ENCODE measurements around the gene CTTNBP2NL. TPM values are rescaled to one million over a fixed set of nuclear protein-coding genes. Genes with fewer than 3 reads are reported as not detected.
"Not testable (repeated sequence)": the region's sequence is repeated elsewhere in the genome, so short reads cannot be mapped to it uniquely, and the experiment has no call there.

CTTNBP2NL gene
- polyA plus RNA-seq, 1 experiment: 17.2 TPM

- DNase-seq (ENCODE audit: low read depth): no peak
- H3K36me3 ChIP-seq (ENCODE audit: control insufficient read depth, insufficient read depth, low read length): no peaks in the 10 kb centered on the region
- ChIA-PET POLR2A (no interaction called here), CTCF (interaction anchor here (0.9 to 3.0 kb wide), 3 partner anchors 13 to 28 kb away, joined by 3 to 8 read pairs (median 5); no protein-coding TSS in a partner anchor)
- TF ChIP-seq CTCF (IDR thresholded peaks at IDR 0.05; ENCODE audit: insufficient read depth, low read depth, low read length): no peak
- H3K4me3 ChIP-seq (ENCODE audit: low read depth, low read length): no peak overlapping the region
- peaks cover 5% of the 10 kb centered on the region for H3K27me3 ChIP-seq (ENCODE audit: control insufficient read depth, insufficient read depth, low read length)
Measured at GRCh38 chr1:112386731-112387346, 9.2 kb upstream of the CTTNBP2NL start.

- no peaks in the 10 kb centered on the region for H3K36me3 ChIP-seq (ENCODE audit: control insufficient read depth, insufficient read depth, low read length)
- no peak for TF ChIP-seq CTCF (IDR thresholded peaks at IDR 0.05; ENCODE audit: insufficient read depth, low read depth, low read length)
- POLR2A ChIA-PET: no interaction called here
- CTCF ChIA-PET: interaction anchor here (0.9 to 3.0 kb wide), 2 partner anchors 18 to 29 kb away, joined by 3 to 8 read pairs; no protein-coding TSS in a partner anchor
- H3K27me3 ChIP-seq (ENCODE audit: control insufficient read depth, insufficient read depth, low read length): 0 out of 2 replicates have a peak, but pooled peaks cover 3% of the 10 kb centered on the region
- no peak for DNase-seq (ENCODE audit: low read depth)
- no peak overlapping the region for H3K4me3 ChIP-seq (ENCODE audit: low read depth, low read length)
Measured at GRCh38 chr1:112387807-112388206, 8.2 kb upstream of the CTTNBP2NL start.

GRCh38 chr1:112388436-112388835 lies 7.6 kb upstream of the CTTNBP2NL start:
- POLR2A ChIA-PET: interaction anchor here (0.6 kb wide), 1 partner anchor 1251 kb away, joined by 14 read pairs; no protein-coding TSS in a partner anchor
- TF ChIP-seq CTCF (IDR thresholded peaks at IDR 0.05; ENCODE audit: insufficient read depth, low read depth, low read length): no peak

GRCh38 chr1:112389689-112390088 lies 6.3 kb upstream of the CTTNBP2NL start:
- no peaks in the 10 kb centered on the region for H3K36me3 ChIP-seq (ENCODE audit: control insufficient read depth, insufficient read depth, low read length)
- ChIA-PET POLR2A (no interaction called here), CTCF (interaction anchor here (1.0 to 9.4 kb wide), 8 partner anchors 9 to 284 kb away, joined by 3 to 119 read pairs (median 16); partner anchors contain the start of genes CAPZA1, MOV10 and ST7L)
- no peak for TF ChIP-seq CTCF (IDR thresholded peaks at IDR 0.05; ENCODE audit: insufficient read depth, low read depth, low read length)
- no peak for DNase-seq (ENCODE audit: low read depth)
- H3K27me3 ChIP-seq (ENCODE audit: control insufficient read depth, insufficient read depth, low read length): 0 out of 2 replicates have a peak, but pooled peaks cover 1% of the 10 kb centered on the region
- no peak overlapping the region for H3K4me3 ChIP-seq (ENCODE audit: low read depth, low read length)

More at GRCh38 chr1:112388436-112388835, 7.6 kb upstream of the CTTNBP2NL start:
- DNase-seq (ENCODE audit: low read depth): no peak
- Histone ChIP-seq H3K36me3 (ENCODE audit: control insufficient read depth, insufficient read depth, low read length) (no peaks in the 10 kb centered on the region), H3K4me3 (ENCODE audit: low read depth, low read length) (no peak overlapping the region), H3K27me3 (ENCODE audit: control insufficient read depth, insufficient read depth, low read length) (0 out of 2 replicates have a peak, but pooled peaks cover 3% of the 10 kb centered on the region)
- CTCF ChIA-PET: interaction anchor here (4.9 to 9.4 kb wide), 2 partner anchors 18 to 76 kb away, joined by 30 to 119 read pairs; no protein-coding TSS in a partner anchor

- H3K27me3 ChIP-seq (ENCODE audit: control insufficient read depth, insufficient read depth, low read length): not testable (repeated sequence)
Measured at GRCh38 chr1:112390335-112390734, 5.7 kb upstream of the CTTNBP2NL start.

More at GRCh38 chr1:112390335-112390734, 5.7 kb upstream of the CTTNBP2NL start:
- POLR2A ChIA-PET; H3K36me3 ChIP-seq (ENCODE audit: control insufficient read depth, insufficient read depth, low read length); DNase-seq (ENCODE audit: low read depth): not testable (repeated sequence)
- CTCF ChIA-PET: interaction anchor here (0.7 to 9.4 kb wide), 28 partner anchors 9 to 414 kb away, joined by 3 to 119 read pairs (median 5); partner anchors contain the start of genes CAPZA1, MOV10, RHOC and ST7L
- peak overlapping the region; percentile 27 for H3K4me3 ChIP-seq (ENCODE audit: low read depth, low read length)

Data from BJ (cell line).